HL-60/S4 (cell line): ENCODE data around the gene ABCB11.
"Not testable (repeated sequence)": the region's sequence is repeated elsewhere in the genome, so short reads cannot be mapped to it uniquely, and the experiment has no call there.

Experiments used
- in situ Hi-C: fragments of 300-500 bp; cut with MboI; formaldehyde crosslinking; loops from 2 replicates; pipeline ENCODE4 v1.14.3; 2022; ENCODE audit warnings: low sequenced_read_pairs

Gene ABCB11

DNA sequence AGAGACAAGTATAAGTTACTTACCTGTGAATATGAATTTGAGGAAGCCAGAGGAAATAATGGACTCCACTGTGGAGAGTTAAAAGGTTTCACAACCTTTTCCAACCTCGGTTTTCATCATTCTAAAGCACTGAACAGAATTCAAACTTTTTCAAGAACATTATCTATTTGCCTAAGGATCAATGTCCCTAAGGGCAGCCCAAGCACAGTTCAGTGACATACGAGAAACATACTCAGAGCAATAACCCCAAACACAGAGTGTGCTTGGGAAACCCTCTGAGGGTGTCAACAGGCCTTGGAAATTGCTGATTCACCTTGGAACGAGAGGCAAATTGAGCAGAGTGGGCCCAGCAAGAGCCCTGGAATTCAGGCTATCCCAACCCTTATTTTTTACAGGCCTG, at the start of gene ABCB11:
ABCB11 (minus strand) TSS at position 123 of the 400 bp plus-strand sequence. CDS start 13,199 bp downstream, outside the sequence.
- in situ Hi-C loops = no loop called here

- in situ Hi-C loops = no loop called here
Observed at GRCh38 chr2:169080250-169081069, 49.3 kb upstream of the ABCB11 start.

DNA sequence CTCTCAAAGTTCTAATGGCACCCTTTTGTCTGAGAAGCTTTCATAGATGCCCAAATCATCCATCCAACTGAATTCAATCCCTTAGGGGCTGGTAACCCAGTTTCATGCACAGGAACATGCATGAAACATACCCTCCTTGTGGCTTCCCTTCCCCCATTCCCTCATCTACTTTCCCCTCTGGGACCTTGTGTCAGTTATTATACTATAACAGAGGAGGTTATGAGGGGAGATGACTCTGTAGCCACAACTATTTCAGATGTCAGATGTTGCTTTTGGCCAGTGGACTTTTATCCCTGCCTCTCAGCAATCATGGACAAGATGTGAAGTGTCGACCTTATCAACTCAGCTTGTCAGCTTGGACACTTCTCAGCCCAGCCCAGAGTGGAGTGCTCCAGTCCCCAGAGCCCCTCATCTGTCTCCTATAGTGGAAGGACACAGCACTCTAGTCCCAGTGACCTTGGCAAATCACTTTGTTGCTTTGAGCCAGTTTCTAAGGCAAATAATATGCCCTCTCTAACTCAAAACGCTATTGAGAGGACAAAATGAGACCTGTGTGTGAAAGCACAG, 46.6 kb upstream of the ABCB11 start:
- in situ Hi-C loops = no loop called here

GRCh38 chr2:169073963-169074751, 43.0 kb upstream of the ABCB11 start:
- in situ Hi-C loops = no loop called here

DNA sequence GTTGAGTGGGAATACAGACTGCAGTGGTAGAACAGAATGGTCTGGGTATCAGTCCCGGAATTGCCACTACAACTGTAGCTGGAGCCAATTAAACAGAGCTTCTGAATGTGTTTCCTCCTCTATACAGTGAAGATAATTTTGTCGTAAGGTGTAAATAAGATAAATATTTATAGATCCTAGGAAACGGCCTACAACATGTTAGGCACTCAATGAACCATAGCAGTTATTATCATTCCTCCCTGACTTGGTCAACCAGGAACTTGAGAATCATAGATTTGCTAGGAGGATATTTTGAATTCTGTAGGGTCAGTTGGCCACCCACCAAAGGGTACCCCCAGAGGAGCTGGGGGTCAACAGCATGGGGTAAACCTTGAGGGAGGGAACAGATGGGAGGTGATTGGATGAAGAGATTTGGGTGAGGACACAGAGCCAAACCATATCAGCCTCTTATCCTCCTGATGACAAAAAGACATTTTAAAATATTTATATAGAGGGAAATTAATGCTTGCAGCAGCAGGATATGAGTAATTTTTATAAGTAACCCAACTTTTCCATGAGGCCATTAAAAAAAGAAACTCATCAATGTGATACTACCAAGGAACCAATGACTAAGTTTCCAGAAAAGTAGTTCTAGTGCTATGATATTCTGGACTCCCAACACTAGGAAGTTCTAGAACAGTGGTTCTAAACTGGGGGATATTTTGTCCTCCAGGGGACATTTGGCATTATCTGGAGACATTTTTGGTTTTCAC, 42.3 kb upstream of the ABCB11 start:
- in situ Hi-C loops = no loop called here

GRCh38 chr2:169072163-169072925, 41.2 kb upstream of the ABCB11 start:
- in situ Hi-C loops = no loop called here

DNA sequence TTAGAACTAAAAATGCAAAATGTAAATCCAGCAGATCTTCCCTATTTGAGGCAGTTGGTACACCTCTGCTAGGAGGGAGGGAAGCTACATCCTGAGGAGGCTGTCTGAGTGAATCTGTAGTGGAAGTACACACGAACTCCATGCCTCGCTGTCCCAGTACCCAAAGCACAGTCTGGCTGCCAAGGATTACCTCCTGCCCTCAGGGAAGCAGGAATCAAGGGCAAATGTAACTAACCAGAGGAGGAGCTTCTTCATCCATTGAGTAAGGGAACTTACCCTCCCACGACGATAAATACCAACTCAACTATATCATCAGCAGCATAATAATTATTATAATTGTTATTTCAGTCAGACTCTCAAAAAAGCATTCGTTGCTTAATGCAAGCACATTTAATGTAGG, 40.3 kb upstream of the ABCB11 start:
- in situ Hi-C loops = no loop called here

DNA sequence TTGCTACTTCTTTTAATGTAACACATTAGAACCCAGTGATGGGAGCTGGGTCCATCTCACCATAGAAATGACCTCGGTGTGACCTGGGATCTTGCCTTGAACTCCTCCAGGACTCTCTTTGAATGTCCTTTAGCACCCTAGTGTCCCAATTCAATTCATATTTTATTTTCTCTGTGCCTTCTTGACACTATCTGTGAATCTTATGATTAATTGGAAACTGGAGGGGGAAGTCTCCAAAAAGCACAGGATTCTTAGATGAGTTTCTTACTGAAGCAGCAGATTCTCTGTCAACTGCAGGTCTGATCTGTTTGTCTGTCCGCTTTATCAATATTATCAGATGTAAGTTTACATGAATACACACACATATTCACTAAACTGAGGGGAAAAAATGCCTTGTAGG, 38.7 kb upstream of the ABCB11 start:
- in situ Hi-C loops = no loop called here

DNA sequence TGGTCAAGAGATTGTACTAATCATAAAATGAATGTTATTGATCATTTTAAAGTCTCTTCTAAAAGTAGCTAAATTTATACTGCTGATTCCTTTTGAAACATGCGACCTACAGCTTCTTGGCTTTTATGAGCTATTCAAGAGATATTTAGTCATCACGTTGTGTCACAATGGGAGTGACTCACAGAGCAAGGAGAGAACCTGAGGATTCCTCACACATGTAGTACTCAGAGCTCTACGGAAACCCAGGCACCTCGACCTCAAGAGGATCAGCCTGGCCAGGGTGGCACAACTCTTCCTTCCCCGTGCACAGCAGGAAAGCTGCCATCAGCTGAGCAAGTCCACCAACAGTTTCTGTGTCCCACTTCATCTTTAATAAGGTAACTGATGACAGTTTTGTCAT, 38.2 kb upstream of the ABCB11 start, which contains the start of gene DHRS9:
DHRS9 (plus strand) TSS at position 223 of the 400 bp plus-strand sequence. CDS start 12,019 bp downstream, outside the sequence.
- in situ Hi-C loops = no loop called here

GRCh38 chr2:169066897-169067296, 35.8 kb upstream of the ABCB11 start:
- in situ Hi-C loops = no loop called here

GRCh38 chr2:169065864-169066517, 34.9 kb upstream of the ABCB11 start:
- in situ Hi-C loops = no loop called here

- in situ Hi-C loops = no loop called here
Observed at GRCh38 chr2:169065422-169065821, 34.3 kb upstream of the ABCB11 start.

- in situ Hi-C loops = not testable (repeated sequence)
Observed at GRCh38 chr2:169064199-169064598, 33.1 kb upstream of the ABCB11 start.

DNA sequence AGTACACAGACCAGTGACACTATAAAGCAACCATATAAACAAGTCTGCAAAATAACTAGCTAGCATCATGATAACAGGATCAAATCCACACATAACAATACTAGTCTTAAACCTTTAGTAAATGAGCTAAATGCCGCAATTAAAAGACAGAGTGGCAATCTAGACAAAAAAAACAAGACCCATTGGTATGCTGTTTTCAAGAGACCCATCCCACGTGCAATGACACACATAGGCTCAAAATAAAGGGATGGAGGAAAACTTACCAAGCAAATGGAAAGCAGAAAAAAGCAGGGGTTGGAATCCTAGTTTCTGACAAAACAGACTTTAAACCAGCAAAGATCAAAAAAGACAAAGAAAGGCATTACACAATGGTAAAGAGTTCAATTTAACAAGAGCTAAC, 23.5 kb upstream of the ABCB11 start:
- in situ Hi-C loops = not testable (repeated sequence)

DNA sequence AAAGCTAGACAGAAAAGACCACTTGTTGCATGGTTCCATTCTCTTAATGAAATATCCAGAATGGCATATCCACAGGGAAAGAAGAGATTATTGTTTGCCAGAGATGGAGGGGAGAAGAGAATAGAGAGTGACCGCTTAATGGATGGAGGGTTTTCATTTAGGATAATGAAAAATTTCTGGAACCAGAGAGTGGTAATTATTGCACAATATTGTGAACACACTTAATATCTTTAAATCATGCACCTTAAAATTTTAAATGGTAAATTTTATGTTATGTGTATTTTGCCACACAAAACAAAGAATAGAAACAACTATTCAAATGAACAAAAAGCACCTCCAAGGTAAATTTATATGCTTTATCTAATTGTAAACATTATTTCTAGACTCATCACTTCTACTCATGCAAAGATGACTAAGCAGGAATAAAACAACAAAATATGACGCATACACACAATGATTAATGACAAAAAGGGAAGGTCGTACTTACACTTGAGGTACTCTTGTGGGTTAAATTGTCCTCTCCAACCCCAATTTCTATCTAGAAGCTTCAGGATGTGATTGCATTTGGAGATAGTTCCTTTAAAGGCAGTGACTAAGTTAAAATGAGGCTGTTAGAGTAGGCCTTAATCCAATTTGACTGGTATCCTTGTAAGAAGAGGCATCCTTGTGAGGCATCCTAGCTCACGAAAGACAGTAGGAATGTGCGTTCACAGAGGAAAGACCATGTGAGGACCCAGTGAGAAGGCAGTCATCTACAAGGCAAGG, 19.5 kb upstream of the ABCB11 start:
- in situ Hi-C loops = no loop called here

- in situ Hi-C loops = no loop called here
Observed at GRCh38 chr2:169049142-169049541, 18.0 kb upstream of the ABCB11 start.

DNA sequence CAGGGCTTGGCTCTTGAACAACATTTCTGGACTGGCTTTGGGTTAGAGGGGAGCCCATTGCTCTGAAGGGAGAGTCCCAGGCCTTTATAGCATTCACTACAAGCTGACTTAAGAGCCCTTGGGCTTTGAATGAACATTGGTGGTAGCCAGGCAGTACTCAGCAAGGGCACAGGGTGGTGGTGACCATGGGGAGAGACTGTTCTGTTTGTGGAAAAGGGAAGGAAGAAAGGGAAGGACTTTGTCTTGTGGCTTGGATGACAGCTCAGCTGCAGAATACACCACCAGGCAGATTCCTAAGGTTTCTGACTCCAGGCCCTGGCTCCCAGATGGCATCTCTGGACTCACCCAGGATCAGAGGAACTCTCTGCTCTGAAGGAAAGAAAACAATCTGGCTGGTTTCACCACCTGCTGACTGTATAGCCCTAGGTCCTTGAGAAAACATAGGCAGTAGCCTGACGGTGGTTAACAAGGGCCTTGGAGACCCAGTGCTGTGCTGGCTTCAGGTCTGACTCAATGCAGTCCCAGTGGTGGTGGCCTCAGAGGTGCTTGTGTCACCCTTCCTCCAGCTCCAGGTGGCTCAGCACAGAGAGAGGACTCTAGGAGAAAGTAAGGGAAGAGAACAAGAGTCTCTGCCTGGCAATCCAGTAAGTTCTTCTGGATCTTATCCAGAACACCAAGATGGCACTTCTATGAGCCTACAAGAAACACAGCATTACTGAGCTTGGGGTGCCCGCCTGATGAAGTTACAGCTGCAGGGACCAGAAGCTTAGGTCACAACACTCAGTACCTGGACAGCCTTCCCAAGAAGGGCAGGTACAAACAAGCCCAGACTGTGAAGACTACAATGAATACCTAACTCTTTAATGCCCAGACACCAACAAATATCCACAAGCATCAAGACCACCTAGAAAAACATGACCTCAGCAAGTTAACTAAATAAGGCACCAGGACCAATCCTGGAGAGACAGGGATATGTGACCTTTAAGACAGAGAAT, 16.4 kb upstream of the ABCB11 start:
- in situ Hi-C loops = no loop called here
